Embryonic facial prominence (tissue), 1 donor: Measurements from ENCODE around the gene IP6K3.

Experiments used
- DNase-seq: peaks from one replicate; pipeline ENCODE4 v3.0.0-alpha.2; 2016; ENCODE audit errors: extremely low spot score

IP6K3 gene

GRCh38 chr6:33673851-33674250, 72.9 kb downstream of the IP6K3 start:
- no peak for DNase-seq

GRCh38 chr6:33672808-33673207, 73.9 kb downstream of the IP6K3 start:
- no peak for DNase-seq

GRCh38 chr6:33671744-33672072, 75.0 kb downstream of the IP6K3 start:
- DNase-seq = no peak
